HCT116 (cell line): ENCODE measurements around the gene PRKCA. TPM values are rescaled to one million over a fixed set of nuclear protein-coding genes. Genes with fewer than 3 reads are reported as not detected.

Experiments used
- ATAC-seq: fragments of 200-7000 bp; cut with Tn5 transposase; 2 replicates; pipeline ENCODE4 v1.9.1; 2020; ENCODE audit warnings: mild to moderate bottlenecking, moderate library complexity
- BruUV-seq: library from RNA; stranded (reverse); fragments of 400-500 nt; replicated peaks from 2 replicates; lab custom pipeline; 2021; lab: Mats Ljungman, UMichigan
- CTCF ChIA-PET: fragments of 300-600 bp; sonication (Branson Sonifier 250); formaldehyde crosslinking; loops from one replicate; lab custom pipeline; 2021; ENCODE audit warnings: antibody characterized with exemption; lab: Charles Lee
- POLR2A ChIA-PET: fragments of 300-600, 350-600 bp; sonication (Branson Sonifier 250); formaldehyde crosslinking; loops from one replicate; lab custom pipeline; 2021; ENCODE audit warnings: antibody characterized with exemption; lab: Charles Lee
- RAD21 ChIA-PET, 2 experiments: fragments of 300-600 bp; sonication (Branson Sonifier 250); formaldehyde crosslinking; loops; one replicate each; lab custom pipeline; 2023; ENCODE audit warnings: low total read pairs in 2 of 2; ENCODE audit not compliant: uncharacterized antibody in 2 of 2, unreplicated experiment in 2 of 2, low non-redundant PET in 1 of 2; lab: Charles Lee
- DNase-seq: peaks from one replicate; pipeline ENCODE4 v3.0.0-alpha.2; 2010; ENCODE audit warnings: low read depth, low spot score
- H2AFZ ChIP-seq: fragments of 200-600 bp; shearing (Covaris generic), sonication (generic); 2 replicates; pipeline ENCODE4 v1.6.1; 2017; ENCODE audit warnings: low read depth, mixed run types, mixed read lengths, antibody characterized with exemption, low read length; ENCODE audit not compliant: poor library complexity, severe bottlenecking
- H3K27ac ChIP-seq: 2 replicates; pipeline ENCODE4 v1.5.1; 2012; ENCODE audit warnings: low read depth, low read length
- H3K27me3 ChIP-seq: fragments of 200-600 bp; sonication (generic); 2 replicates; pipeline ENCODE4 v1.6.1; 2016; ENCODE audit warnings: mixed run types, low read length, mixed read lengths; ENCODE audit not compliant: insufficient read depth
- H3K36me3 ChIP-seq, 2 experiments: fragments of 200-500 bp in 1 of 2; fragments of 200-600 bp in 1 of 2; sonication (Bioruptor generic) in 1 of 2; sonication (generic) in 1 of 2; 2 replicates each; pipeline versions ENCODE4 v1.5.1 to v1.6.1; 2014 to 2016; ENCODE audit warnings: low read length in 2 of 2, inconsistent platforms in 1 of 2, mixed read lengths in 1 of 2, mixed run types in 1 of 2; ENCODE audit not compliant: insufficient read depth in 2 of 2, control insufficient read depth in 1 of 2
- H3K4me1 ChIP-seq, 2 experiments: fragments of 200-600 bp in 1 of 2; sonication (generic) in 1 of 2; 2 replicates each; pipeline versions ENCODE4 v1.5.1 to v1.6.1; 2012 to 2017; ENCODE audit warnings: low read length in 2 of 2, inconsistent platforms in 1 of 2, mild to moderate bottlenecking in 1 of 2, mixed read lengths in 1 of 2, mixed run types in 1 of 2, moderate library complexity in 1 of 2; ENCODE audit not compliant: insufficient read depth in 2 of 2, control insufficient read depth in 1 of 2
- H3K4me2 ChIP-seq: fragments of 200-600 bp; sonication (generic); 2 replicates; pipeline ENCODE4 v1.6.1; 2017; ENCODE audit warnings: mixed run types, low read length, mixed read lengths
- H3K4me3 ChIP-seq, 2 experiments: fragments of 200-600 bp in 1 of 2; sonication (generic) in 1 of 2; replicated peaks in 1 of 2; 2 replicates each; pipeline ENCODE4 v1.5.1; 2011 to 2016; ENCODE audit warnings: low read length in 2 of 2, control low read depth in 1 of 2, low read depth in 1 of 2, mild to moderate bottlenecking in 1 of 2, mixed read lengths in 1 of 2, mixed run types in 1 of 2
- H3K79me2 ChIP-seq: fragments of 200-600 bp; sonication (generic); 2 replicates; pipeline ENCODE4 v1.6.1; 2017; ENCODE audit warnings: mild to moderate bottlenecking, mixed run types, low read length, moderate library complexity, mixed read lengths; ENCODE audit not compliant: insufficient read depth
- H3K9ac ChIP-seq: fragments of 200-600 bp; sonication (generic); 2 replicates; pipeline ENCODE4 v1.6.1; 2016; ENCODE audit warnings: low read length, mixed read lengths
- H3K9me2 ChIP-seq: fragments of 200-600 bp; sonication (generic), shearing (Covaris generic); 2 replicates; pipeline ENCODE4 v1.6.1; 2017; ENCODE audit warnings: mixed run types, mild to moderate bottlenecking, moderate library complexity; ENCODE audit not compliant: insufficient read depth
- H3K9me3 ChIP-seq, 2 experiments: fragments of 200-500 bp in 1 of 2; fragments of 200-600 bp in 1 of 2; sonication (Bioruptor generic) in 1 of 2; sonication (generic) in 1 of 2; 2 replicates each; pipeline ENCODE4 v1.6.1; 2014 to 2017; ENCODE audit warnings: low read length in 2 of 2, mixed read lengths in 2 of 2, inconsistent platforms in 1 of 2, low read depth in 1 of 2, mild to moderate bottlenecking in 1 of 2, mixed run types in 1 of 2, moderate library complexity in 1 of 2; ENCODE audit not compliant: control insufficient read depth in 1 of 2, insufficient read depth in 1 of 2
- H4K20me1 ChIP-seq: fragments of 200-600 bp; sonication (generic), shearing (Covaris generic); 2 replicates; pipeline ENCODE4 v1.6.1; 2017; ENCODE audit warnings: mixed run types, mild to moderate bottlenecking, moderate library complexity; ENCODE audit not compliant: insufficient read depth
- CEBPB ChIP-seq: IDR thresholded peaks from 2 replicates; pipeline ENCODE4 v1.6.1; 2012; ENCODE audit warnings: low read depth
- ELF1 ChIP-seq: IDR thresholded peaks from 2 replicates; pipeline ENCODE4 v1.6.1; 2012; ENCODE audit warnings: low read depth, borderline replicate concordance
- RAD21 ChIP-seq: IDR thresholded peaks from 2 replicates; pipeline ENCODE4 v1.6.1; 2012; ENCODE audit warnings: low read depth, mild to moderate bottlenecking
- SIN3A ChIP-seq: IDR thresholded peaks from 2 replicates; pipeline ENCODE4 v1.6.1; 2012; ENCODE audit warnings: low read depth
- SP1 ChIP-seq: IDR thresholded peaks from 2 replicates; pipeline ENCODE4 v1.6.1; 2012; ENCODE audit warnings: low read depth
- ZFX ChIP-seq: fragments of 450-650 bp; IDR thresholded peaks from 2 replicates; pipeline ENCODE4 v1.6.1; 2017
- intact Hi-C: fragments of 100-400 bp; cut with micrococcal nuclease; formaldehyde crosslinking; loops from 2 replicates; pipeline ENCODE4 v1.10.0; 2022
- total RNA-seq: library from RNA; stranded (reverse); gene quantifications from one replicate; pipeline ENCODE4 v1.2.1, GENCODE V29; 2021; ENCODE audit not compliant: unreplicated experiment
- TF ChIP-seq, protein P1 (sequence below): IDR thresholded peaks from 2 replicates; pipeline ENCODE4 v1.6.1; 2012

Gene PRKCA
- total RNA-seq, 1 experiment from 2014 or later: 18.8 TPM

- Histone ChIP-seq H3K79me2 (no peaks in the 10 kb centered on the region), H3K27ac (peak overlapping the region; percentile 20; the same call in 1 of the 2 replicates), H4K20me1 (no peaks in the 10 kb centered on the region), H3K9ac (peak overlapping the region; percentile 52), H2AFZ (no peak overlapping the region), H3K36me3 (no peaks in the 10 kb centered on the region), H3K9me3 (no peaks in the 10 kb centered on the region), H3K4me1 (peaks cover 6 to 22% of the 10 kb centered on the region in 2 experiments; a peak in 3 of 4 replicates), H3K4me2 (peak overlapping the region; percentile 87)
- ChIA-PET POLR2A (no interaction called here), RAD21 (no interaction called here)
- no peak for DNase-seq
- no TSS peak for BruUV-seq
- TF ChIP-seq SIN3A (no peak; the same call in 1 of the 2 replicates), ZFX (no peak; the same call in 1 of the 2 replicates), ELF1 (no peak), RAD21 (no peak), SP1 (no peak), CEBPB (no peak)
- TF ChIP-seq, protein P1, sequence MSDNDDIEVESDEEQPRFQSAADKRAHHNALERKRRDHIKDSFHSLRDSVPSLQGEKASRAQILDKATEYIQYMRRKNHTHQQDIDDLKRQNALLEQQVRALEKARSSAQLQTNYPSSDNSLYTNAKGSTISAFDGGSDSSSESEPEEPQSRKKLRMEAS: 0 out of 2 replicates have a peak, but pooled peaks have one; percentile 39
- TF ChIP-seq, all 23 proteins: peak for 1
- H3K9me2 ChIP-seq: no peaks in the 10 kb centered on the region
- peak overlapping the region; percentile 64 to 68 for H3K4me3 ChIP-seq
- intact Hi-C loops: loop anchor here (5.0 kb wide), 1 partner anchor 264 kb away; no protein-coding TSS in a partner anchor
- peak; percentile 47 for ATAC-seq
- CTCF ChIA-PET: interaction anchor here (1.6 kb wide), 1 partner anchor 10 kb away, joined by 4 read pairs; no protein-coding TSS in a partner anchor
- H3K27me3 ChIP-seq: no peaks in the 10 kb centered on the region
Observed at GRCh38 chr17:66302761-66303626, 581 bp downstream of the PRKCA start.
